ENCODE data around the gene SHPK.

Gene SHPK

GRCh38 chr17:3678821-3679530 is 42.9 kb upstream of the SHPK start:
- no peak overlapping the region for H3K27ac ChIP-seq (replicated peaks; ENCODE audit: low read length)
- no peak overlapping the region for H2BK5ac ChIP-seq (ENCODE audit: low read length)
- no peak overlapping the region for H3K14ac ChIP-seq (ENCODE audit: low read length)
- H3K36me3 ChIP-seq (replicated peaks in 1 of 2; ENCODE audit: control insufficient read depth in 2 of 2, insufficient read depth in 2 of 2, low read length in 2 of 2): no peaks in the 10 kb centered on the region
- H3K79me1 ChIP-seq (ENCODE audit: low read depth, low read length): no peaks in the 10 kb centered on the region
- no peak overlapping the region for H3K18ac ChIP-seq (ENCODE audit: low read length)
- peak overlapping the region; percentile 40 for H2AK5ac ChIP-seq (ENCODE audit: low read depth, low read length)
- H2BK120ac ChIP-seq (ENCODE audit: low read depth, low read length): no peak overlapping the region
- H3K4me3 ChIP-seq (ENCODE audit: low read length in 2 of 2): no peak overlapping the region
- no peaks in the 10 kb centered on the region for H3K9me3 ChIP-seq (replicated peaks in 1 of 2; ENCODE audit: control insufficient read depth in 2 of 2, insufficient read depth in 1 of 2, low read depth in 1 of 2, low read length in 2 of 2)
- peak overlapping the region; percentile 11 for H3K4me2 ChIP-seq (ENCODE audit: insufficient read depth, low read length, poor library complexity, severe bottlenecking)
- H4K8ac ChIP-seq (ENCODE audit: low read depth, low read length): no peak overlapping the region
- H2BK15ac ChIP-seq (ENCODE audit: low read length): peak overlapping the region; percentile 55
- peaks cover 0 to 25% (median 0%) of the 10 kb centered on the region in 3 experiments for H3K27me3 ChIP-seq (ENCODE audit: control insufficient read depth in 3 of 3, insufficient read depth in 3 of 3, low read depth in 1 of 3, low read length in 3 of 3)
- DNase-seq (ENCODE audit: low spot score): no peak
- H3K4ac ChIP-seq (ENCODE audit: low read length): no peak overlapping the region
- peak overlapping the region; percentile 85 for H2AFZ ChIP-seq (ENCODE audit: low read length)
- no peak overlapping the region for H2BK12ac ChIP-seq (ENCODE audit: low read length)
- no peak overlapping the region for H4K91ac ChIP-seq (ENCODE audit: low read depth, low read length, poor library complexity)
- peaks cover 2 to 8% of the 10 kb centered on the region in 2 donors for H3K4me1 ChIP-seq (ENCODE audit: control insufficient read depth in 2 of 2, insufficient read depth in 1 of 2, low read depth in 1 of 2, low read length in 2 of 2)
- WGBS, 2 donors (ENCODE audit: extremely low coverage in 2 of 2, insufficient read length in 2 of 2, insufficient replicate concordance in 1 of 2): no CpG with 5 or more reads among the region's 27 CpGs
- H3K9ac ChIP-seq (ENCODE audit: low read depth, low read length, poor library complexity): no peak overlapping the region
- peak overlapping the region; percentile 37 for H3K23ac ChIP-seq (ENCODE audit: low read depth, low read length, poor library complexity)

DNA sequence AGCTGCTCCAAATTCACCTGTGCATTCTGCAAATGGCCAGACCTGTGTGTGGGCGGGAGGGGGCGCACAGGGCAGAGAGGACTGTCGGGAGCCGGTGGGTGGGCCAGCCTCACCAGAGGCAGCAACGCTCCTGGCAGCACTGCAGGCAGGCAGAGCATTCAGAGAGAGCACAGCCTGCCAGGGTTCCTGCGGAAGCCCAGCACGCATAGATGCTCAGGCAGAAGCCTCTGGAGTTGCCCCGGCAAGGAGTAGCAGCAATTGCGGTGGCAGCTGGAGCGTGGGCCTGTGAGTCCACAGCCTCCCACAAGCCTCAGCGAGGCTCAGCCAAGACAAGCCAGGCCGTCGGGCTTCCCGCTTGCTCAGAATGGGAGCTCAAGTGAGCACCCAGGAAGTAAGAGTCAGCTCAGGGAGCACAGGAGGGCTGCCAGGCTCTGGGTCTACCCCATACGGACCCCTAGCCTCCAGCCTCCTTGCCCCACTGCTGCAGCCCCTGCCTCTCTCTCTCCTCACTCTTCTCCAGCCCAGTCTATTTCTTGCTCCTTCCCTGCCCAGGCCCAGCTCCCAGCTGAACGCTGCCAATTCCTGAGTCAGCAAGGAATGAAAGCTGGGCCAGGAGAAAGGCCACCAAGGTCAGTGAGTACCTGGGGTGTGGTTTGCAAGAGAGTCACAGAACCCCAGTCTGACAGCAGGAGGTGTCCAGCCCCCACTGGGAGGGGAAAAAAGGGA is 42.2 kb upstream of the SHPK start:
- Histone ChIP-seq H2BK12ac (ENCODE audit: low read length) (no peak overlapping the region), H3K27me3 (ENCODE audit: control insufficient read depth in 3 of 3, insufficient read depth in 3 of 3, low read depth in 1 of 3, low read length in 3 of 3) (peaks cover 0 to 25% (median 0%) of the 10 kb centered on the region in 3 experiments), H2AFZ (ENCODE audit: low read length) (peak overlapping the region; percentile 85), H3K4me3 (ENCODE audit: low read length in 2 of 2) (no peak overlapping the region), H2AK5ac (ENCODE audit: low read depth, low read length) (peak overlapping the region; percentile 34), H3K4me1 (ENCODE audit: control insufficient read depth in 2 of 2, insufficient read depth in 1 of 2, low read depth in 1 of 2, low read length in 2 of 2) (peaks cover 6 to 8% of the 10 kb centered on the region in 2 donors), H2BK5ac (ENCODE audit: low read length) (no peak overlapping the region), H3K36me3 (replicated peaks in 1 of 2; ENCODE audit: control insufficient read depth in 2 of 2, insufficient read depth in 2 of 2, low read length in 2 of 2) (no peaks in the 10 kb centered on the region), H2BK15ac (ENCODE audit: low read length) (no peak overlapping the region), H3K9ac (ENCODE audit: low read depth, low read length, poor library complexity) (no peak overlapping the region), H3K4me2 (ENCODE audit: insufficient read depth, low read length, poor library complexity, severe bottlenecking) (no peak overlapping the region), H3K4ac (ENCODE audit: low read length) (no peak overlapping the region), H3K14ac (ENCODE audit: low read length) (no peak overlapping the region), H3K9me3 (replicated peaks in 1 of 2; ENCODE audit: control insufficient read depth in 2 of 2, insufficient read depth in 1 of 2, low read depth in 1 of 2, low read length in 2 of 2) (no peaks in the 10 kb centered on the region), H3K23ac (ENCODE audit: low read depth, low read length, poor library complexity) (no peak overlapping the region), H3K18ac (ENCODE audit: low read length) (no peak overlapping the region), H3K79me1 (ENCODE audit: low read depth, low read length) (no peaks in the 10 kb centered on the region), H4K91ac (ENCODE audit: low read depth, low read length, poor library complexity) (no peak overlapping the region), H2BK120ac (ENCODE audit: low read depth, low read length) (no peak overlapping the region), H4K8ac (ENCODE audit: low read depth, low read length) (no peak overlapping the region), H3K27ac (replicated peaks; ENCODE audit: low read length) (no peak overlapping the region)
- no CpG with 5 or more reads among the region's 16 CpGs for WGBS, 2 donors (ENCODE audit: extremely low coverage in 2 of 2, insufficient read length in 2 of 2, insufficient replicate concordance in 1 of 2)
- no peak for DNase-seq (ENCODE audit: low spot score)

DNA sequence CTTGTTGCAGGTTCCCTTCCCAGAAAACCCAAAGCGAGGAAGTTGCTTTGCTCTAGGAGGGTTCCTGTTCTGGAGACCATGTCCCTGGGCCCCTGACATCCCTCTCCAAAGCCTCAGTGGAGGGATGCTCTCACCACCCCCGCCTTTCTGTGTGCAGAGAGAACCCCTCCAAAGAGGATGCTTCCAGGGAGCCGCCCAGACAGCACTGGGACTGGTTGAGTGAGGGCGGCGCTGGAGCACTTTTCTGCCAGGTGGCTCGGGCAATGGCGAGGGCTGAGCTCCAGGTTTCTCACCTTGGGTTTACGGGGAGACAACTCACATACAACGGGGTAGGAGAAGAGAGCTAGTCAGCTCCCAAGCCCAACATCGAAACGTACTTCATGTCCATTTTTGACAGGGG is 39.8 kb upstream of the SHPK start:
- H2BK15ac ChIP-seq (ENCODE audit: low read length): no peak overlapping the region
- H2AK5ac ChIP-seq (ENCODE audit: low read depth, low read length): no peak overlapping the region
- H3K4me2 ChIP-seq (ENCODE audit: insufficient read depth, low read length, poor library complexity, severe bottlenecking): no peak overlapping the region
- H2AFZ ChIP-seq (ENCODE audit: low read length): no peak overlapping the region
- H3K27me3 ChIP-seq (ENCODE audit: control insufficient read depth in 3 of 3, insufficient read depth in 3 of 3, low read depth in 1 of 3, low read length in 3 of 3): peaks cover 0 to 20% (median 0%) of the 10 kb centered on the region in 3 experiments
- H3K9me3 ChIP-seq (replicated peaks in 1 of 2; ENCODE audit: control insufficient read depth in 2 of 2, insufficient read depth in 1 of 2, low read depth in 1 of 2, low read length in 2 of 2): no peaks in the 10 kb centered on the region
- DNase-seq (ENCODE audit: low spot score): no peak
- H3K4me3 ChIP-seq (ENCODE audit: low read length in 2 of 2): no peak overlapping the region
- H3K4ac ChIP-seq (ENCODE audit: low read length): no peak overlapping the region
- no peak overlapping the region for H3K14ac ChIP-seq (ENCODE audit: low read length)
- H3K27ac ChIP-seq (replicated peaks; ENCODE audit: low read length): no peak overlapping the region
- peaks cover 2 to 8% of the 10 kb centered on the region in 2 donors for H3K36me3 ChIP-seq (replicated peaks in 1 of 2; ENCODE audit: control insufficient read depth in 2 of 2, insufficient read depth in 2 of 2, low read length in 2 of 2)
- no peak overlapping the region for H3K23ac ChIP-seq (ENCODE audit: low read depth, low read length, poor library complexity)
- no peak overlapping the region for H3K9ac ChIP-seq (ENCODE audit: low read depth, low read length, poor library complexity)
- no peak overlapping the region for H4K8ac ChIP-seq (ENCODE audit: low read depth, low read length)
- no peaks in the 10 kb centered on the region for H3K79me1 ChIP-seq (ENCODE audit: low read depth, low read length)
- WGBS, 2 donors (ENCODE audit: extremely low coverage in 2 of 2, insufficient read length in 2 of 2, insufficient replicate concordance in 1 of 2): no CpG with 5 or more reads among the region's 11 CpGs
- no peak overlapping the region for H3K18ac ChIP-seq (ENCODE audit: low read length)
- no peak overlapping the region for H2BK5ac ChIP-seq (ENCODE audit: low read length)
- no peak overlapping the region for H2BK120ac ChIP-seq (ENCODE audit: low read depth, low read length)
- H4K91ac ChIP-seq (ENCODE audit: low read depth, low read length, poor library complexity): no peak overlapping the region
- no peak overlapping the region for H2BK12ac ChIP-seq (ENCODE audit: low read length)
- peaks cover 6 to 8% of the 10 kb centered on the region in 2 donors for H3K4me1 ChIP-seq (ENCODE audit: control insufficient read depth in 2 of 2, insufficient read depth in 1 of 2, low read depth in 1 of 2, low read length in 2 of 2)

DNA sequence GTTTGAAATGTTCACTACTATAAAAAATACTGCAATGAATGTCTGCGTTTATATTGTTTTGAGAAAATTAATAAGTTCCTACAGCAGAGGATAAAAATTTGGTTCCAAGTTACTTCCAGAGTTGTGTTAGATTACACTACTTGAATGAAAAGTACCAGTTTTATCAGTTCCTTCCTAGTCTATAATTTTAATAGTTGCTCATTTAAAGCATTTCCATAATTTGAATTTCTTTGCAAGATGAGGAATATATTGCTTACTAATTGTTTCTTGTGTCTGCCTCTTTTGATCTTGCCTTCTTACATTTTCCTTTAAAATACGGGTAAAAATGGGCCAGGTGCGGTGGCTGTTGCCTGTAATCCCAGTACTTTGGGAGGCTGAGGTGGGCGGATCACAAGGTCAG is 36.5 kb upstream of the SHPK start:
- Histone ChIP-seq H3K4me2 (ENCODE audit: insufficient read depth, low read length, poor library complexity, severe bottlenecking) (no peak overlapping the region), H3K14ac (ENCODE audit: low read length) (no peak overlapping the region), H3K27me3 (ENCODE audit: control insufficient read depth in 3 of 3, insufficient read depth in 3 of 3, low read depth in 1 of 3, low read length in 3 of 3) (peaks cover 0 to 6% (median 0%) of the 10 kb centered on the region in 3 experiments), H2BK12ac (ENCODE audit: low read length) (no peak overlapping the region), H2BK120ac (ENCODE audit: low read depth, low read length) (no peak overlapping the region), H3K23ac (ENCODE audit: low read depth, low read length, poor library complexity) (no peak overlapping the region), H3K9me3 (replicated peaks in 1 of 2; ENCODE audit: control insufficient read depth in 2 of 2, insufficient read depth in 1 of 2, low read depth in 1 of 2, low read length in 2 of 2) (no peaks in the 10 kb centered on the region), H3K4me3 (ENCODE audit: low read length in 2 of 2) (no peak overlapping the region), H4K8ac (ENCODE audit: low read depth, low read length) (no peak overlapping the region), H3K18ac (ENCODE audit: low read length) (no peak overlapping the region), H3K4me1 (ENCODE audit: control insufficient read depth in 2 of 2, insufficient read depth in 1 of 2, low read depth in 1 of 2, low read length in 2 of 2) (peaks cover 6 to 10% of the 10 kb centered on the region in 2 donors), H2AFZ (ENCODE audit: low read length) (no peak overlapping the region), H4K91ac (ENCODE audit: low read depth, low read length, poor library complexity) (no peak overlapping the region), H3K27ac (replicated peaks; ENCODE audit: low read length) (no peak overlapping the region), H2BK15ac (ENCODE audit: low read length) (no peak overlapping the region), H2BK5ac (ENCODE audit: low read length) (no peak overlapping the region), H3K79me1 (ENCODE audit: low read depth, low read length) (peaks cover 6% of the 10 kb centered on the region), H3K36me3 (replicated peaks in 1 of 2; ENCODE audit: control insufficient read depth in 2 of 2, insufficient read depth in 2 of 2, low read length in 2 of 2) (peaks cover 2 to 20% of the 10 kb centered on the region in 2 donors), H3K9ac (ENCODE audit: low read depth, low read length, poor library complexity) (no peak overlapping the region), H2AK5ac (ENCODE audit: low read depth, low read length) (no peak overlapping the region), H3K4ac (ENCODE audit: low read length) (no peak overlapping the region)
- WGBS, 2 donors (ENCODE audit: extremely low coverage in 2 of 2, insufficient read length in 2 of 2, insufficient replicate concordance in 1 of 2): no CpG with 5 or more reads among the region's 4 CpGs
- DNase-seq (ENCODE audit: low spot score): no peak

All from neuronal stem cell (in vitro differentiated cells).